GM20431 (cell line): ENCODE measurements around the gene CPTP.

Experiments
- in situ Hi-C: fragments of 300-500 bp; cut with MseI, MboI; formaldehyde crosslinking; loops from one replicate; pipeline ENCODE4 v1.15.0; 2020; ENCODE audit warnings: low sequenced_read_pairs; ENCODE audit not compliant: unreplicated experiment

CPTP gene

GRCh38 chr1:1305300-1306069 is 19.1 kb upstream of the CPTP start:
- in situ Hi-C loops: no loop called here

- in situ Hi-C loops: no loop called here
Observed at GRCh38 chr1:1306070-1306660, 18.4 kb upstream of the CPTP start.

- in situ Hi-C loops: no loop called here
Observed at GRCh38 chr1:1306661-1307260, 17.8 kb upstream of the CPTP start.

- in situ Hi-C loops: no loop called here
Observed at GRCh38 chr1:1307261-1307922, 17.2 kb upstream of the CPTP start.

- in situ Hi-C loops: no loop called here
Observed at GRCh38 chr1:1307923-1308755, 16.5 kb upstream of the CPTP start, which contains the start of the genes ACAP3 and PUSL1. ACAP3 (minus strand) TSS chr1:1307930; CDS start chr1:1307815, 115 bp downstream. PUSL1 (plus strand) TSS chr1:1308597; CDS start chr1:1308644, 47 bp downstream.

- in situ Hi-C loops: no loop called here
Observed at GRCh38 chr1:1308756-1309250, 15.8 kb upstream of the CPTP start.

GRCh38 chr1:1309251-1310108 is 15.1 kb upstream of the CPTP start:
- in situ Hi-C loops: no loop called here

- in situ Hi-C loops: no loop called here
Observed at GRCh38 chr1:1310109-1310385, 14.6 kb upstream of the CPTP start.

GRCh38 chr1:1310476-1311053 is 14.0 kb upstream of the CPTP start:
- in situ Hi-C loops: no loop called here

GRCh38 chr1:1311107-1312104 is 13.2 kb upstream of the CPTP start:
- in situ Hi-C loops: no loop called here

GRCh38 chr1:1312450-1313314 is 11.9 kb upstream of the CPTP start:
- in situ Hi-C loops: no loop called here

- in situ Hi-C loops: no loop called here
Observed at GRCh38 chr1:1313500-1314236, 10.9 kb upstream of the CPTP start.

- in situ Hi-C loops: no loop called here
Observed at GRCh38 chr1:1314237-1314586, 10.4 kb upstream of the CPTP start.

GRCh38 chr1:1314678-1315335 is 9.8 kb upstream of the CPTP start:
- in situ Hi-C loops: no loop called here

- in situ Hi-C loops: no loop called here
Observed at GRCh38 chr1:1315435-1315954, 9.1 kb upstream of the CPTP start.
